ENCODE measurements around the gene ST6GALNAC6.

Gene ST6GALNAC6

GRCh38 chr9:127941062-127941960 is 41.9 kb upstream of the ST6GALNAC6 start:
- no peak overlapping the region for H3K9ac ChIP-seq (ENCODE audit: low read length)
- no peak overlapping the region for H3K4me3 ChIP-seq (ENCODE audit: low read length)
- H3K36me3 ChIP-seq (ENCODE audit: control insufficient read depth, insufficient read depth, low read length), result peaks cover 29% of the 10 kb centered on the region
- H3K27me3 ChIP-seq (ENCODE audit: control insufficient read depth, insufficient read depth, low read length), result no peaks in the 10 kb centered on the region
- no peaks in the 10 kb centered on the region for H3K9me3 ChIP-seq (ENCODE audit: control insufficient read depth, low read length)
- peaks cover 14% of the 10 kb centered on the region for H3K4me1 ChIP-seq (ENCODE audit: control insufficient read depth, insufficient read depth, low read length)

- Histone ChIP-seq H3K4me1 (ENCODE audit: control insufficient read depth, insufficient read depth, low read length) (peaks cover 19% of the 10 kb centered on the region), H3K9ac (ENCODE audit: low read length) (no peak overlapping the region), H3K36me3 (ENCODE audit: control insufficient read depth, insufficient read depth, low read length) (peaks cover 29% of the 10 kb centered on the region), H3K9me3 (ENCODE audit: control insufficient read depth, low read length) (no peaks in the 10 kb centered on the region), H3K27me3 (ENCODE audit: control insufficient read depth, insufficient read depth, low read length) (no peaks in the 10 kb centered on the region), H3K4me3 (ENCODE audit: low read length) (no peak overlapping the region)
Observed at GRCh38 chr9:127940593-127940992, 41.2 kb upstream of the ST6GALNAC6 start.

GRCh38 chr9:127938298-127938690 is 38.9 kb upstream of the ST6GALNAC6 start:
- no peaks in the 10 kb centered on the region for H3K27me3 ChIP-seq (ENCODE audit: control insufficient read depth, insufficient read depth, low read length)
- peaks cover 11% of the 10 kb centered on the region for H3K36me3 ChIP-seq (ENCODE audit: control insufficient read depth, insufficient read depth, low read length)
- peaks cover 19% of the 10 kb centered on the region for H3K4me1 ChIP-seq (ENCODE audit: control insufficient read depth, insufficient read depth, low read length)
- H3K4me3 ChIP-seq (ENCODE audit: low read length), result peak overlapping the region; percentile 89
- H3K9me3 ChIP-seq (ENCODE audit: control insufficient read depth, low read length), result no peaks in the 10 kb centered on the region
- peak overlapping the region; percentile 69 for H3K9ac ChIP-seq (ENCODE audit: low read length)

GRCh38 chr9:127937388-127938297 is 38.2 kb upstream of the ST6GALNAC6 start, which contains the start of gene DPM2:
DPM2 (minus strand) TSS chr9:127937854; CDS start chr9:127937820, 34 bp downstream.
- H3K27me3 ChIP-seq (ENCODE audit: control insufficient read depth, insufficient read depth, low read length), result no peaks in the 10 kb centered on the region
- peaks cover 19% of the 10 kb centered on the region for H3K4me1 ChIP-seq (ENCODE audit: control insufficient read depth, insufficient read depth, low read length)
- H3K36me3 ChIP-seq (ENCODE audit: control insufficient read depth, insufficient read depth, low read length), result peaks cover 11% of the 10 kb centered on the region
- peak within 1 kb of the TSS; percentile 69 for H3K9ac ChIP-seq (ENCODE audit: low read length)
- H3K4me3 ChIP-seq (ENCODE audit: low read length), result peak within 1 kb of the TSS; percentile 89
- no peaks in the 10 kb centered on the region for H3K9me3 ChIP-seq (ENCODE audit: control insufficient read depth, low read length)

GRCh38 chr9:127937056-127937387 is 37.6 kb upstream of the ST6GALNAC6 start:
- Histone ChIP-seq H3K4me3 (ENCODE audit: low read length) (peak overlapping the region; percentile 89), H3K27me3 (ENCODE audit: control insufficient read depth, insufficient read depth, low read length) (no peaks in the 10 kb centered on the region), H3K4me1 (ENCODE audit: control insufficient read depth, insufficient read depth, low read length) (peaks cover 19% of the 10 kb centered on the region), H3K9ac (ENCODE audit: low read length) (peak overlapping the region; percentile 69), H3K36me3 (ENCODE audit: control insufficient read depth, insufficient read depth, low read length) (peaks cover 8% of the 10 kb centered on the region), H3K9me3 (ENCODE audit: control insufficient read depth, low read length) (no peaks in the 10 kb centered on the region)

GRCh38 chr9:127936347-127936852 is 37.0 kb upstream of the ST6GALNAC6 start:
- no peaks in the 10 kb centered on the region for H3K27me3 ChIP-seq (ENCODE audit: control insufficient read depth, insufficient read depth, low read length)
- H3K9ac ChIP-seq (ENCODE audit: low read length), result peak overlapping the region; percentile 69
- H3K4me3 ChIP-seq (ENCODE audit: low read length), result no peak overlapping the region
- H3K36me3 ChIP-seq (ENCODE audit: control insufficient read depth, insufficient read depth, low read length), result peaks cover 1% of the 10 kb centered on the region
- no peaks in the 10 kb centered on the region for H3K9me3 ChIP-seq (ENCODE audit: control insufficient read depth, low read length)
- peaks cover 24% of the 10 kb centered on the region for H3K4me1 ChIP-seq (ENCODE audit: control insufficient read depth, insufficient read depth, low read length)

- no peak overlapping the region for H3K9ac ChIP-seq (ENCODE audit: low read length)
Observed at GRCh38 chr9:127935765-127936221, 36.4 kb upstream of the ST6GALNAC6 start.

GRCh38 chr9:127934986-127935385 is 35.6 kb upstream of the ST6GALNAC6 start:
- H3K9me3 ChIP-seq (ENCODE audit: control insufficient read depth, low read length), result no peaks in the 10 kb centered on the region

More at GRCh38 chr9:127935765-127936221, 36.4 kb upstream of the ST6GALNAC6 start:
- Histone ChIP-seq H3K4me3 (ENCODE audit: low read length) (no peak overlapping the region), H3K9me3 (ENCODE audit: control insufficient read depth, low read length) (no peaks in the 10 kb centered on the region), H3K27me3 (ENCODE audit: control insufficient read depth, insufficient read depth, low read length) (no peaks in the 10 kb centered on the region), H3K36me3 (ENCODE audit: control insufficient read depth, insufficient read depth, low read length) (no peaks in the 10 kb centered on the region), H3K4me1 (ENCODE audit: control insufficient read depth, insufficient read depth, low read length) (peaks cover 30% of the 10 kb centered on the region)

GRCh38 chr9:127934248-127934647 is 34.8 kb upstream of the ST6GALNAC6 start:
- peaks cover 4% of the 10 kb centered on the region for H3K27me3 ChIP-seq (ENCODE audit: control insufficient read depth, insufficient read depth, low read length)
- no peaks in the 10 kb centered on the region for H3K36me3 ChIP-seq (ENCODE audit: control insufficient read depth, insufficient read depth, low read length)
- H3K9me3 ChIP-seq (ENCODE audit: control insufficient read depth, low read length), result no peaks in the 10 kb centered on the region
- H3K9ac ChIP-seq (ENCODE audit: low read length), result no peak overlapping the region
- no peak overlapping the region for H3K4me3 ChIP-seq (ENCODE audit: low read length)
- H3K4me1 ChIP-seq (ENCODE audit: control insufficient read depth, insufficient read depth, low read length), result peaks cover 29% of the 10 kb centered on the region

More at GRCh38 chr9:127934986-127935385, 35.6 kb upstream of the ST6GALNAC6 start:
- no peaks in the 10 kb centered on the region for H3K27me3 ChIP-seq (ENCODE audit: control insufficient read depth, insufficient read depth, low read length)
- H3K4me3 ChIP-seq (ENCODE audit: low read length), result no peak overlapping the region
- H3K9ac ChIP-seq (ENCODE audit: low read length), result no peak overlapping the region
- H3K36me3 ChIP-seq (ENCODE audit: control insufficient read depth, insufficient read depth, low read length), result no peaks in the 10 kb centered on the region
- H3K4me1 ChIP-seq (ENCODE audit: control insufficient read depth, insufficient read depth, low read length), result peaks cover 32% of the 10 kb centered on the region

- Histone ChIP-seq H3K4me1 (ENCODE audit: control insufficient read depth, insufficient read depth, low read length) (peaks cover 43% of the 10 kb centered on the region), H3K9me3 (ENCODE audit: control insufficient read depth, low read length) (no peaks in the 10 kb centered on the region), H3K36me3 (ENCODE audit: control insufficient read depth, insufficient read depth, low read length) (no peaks in the 10 kb centered on the region), H3K27me3 (ENCODE audit: control insufficient read depth, insufficient read depth, low read length) (peaks cover 26% of the 10 kb centered on the region), H3K4me3 (ENCODE audit: low read length) (no peak overlapping the region), H3K9ac (ENCODE audit: low read length) (peak overlapping the region; percentile 1)
Observed at GRCh38 chr9:127931092-127931881, 31.9 kb upstream of the ST6GALNAC6 start.

All from mucosa of stomach (tissue), 1 donor.